Stimulated activated CD8-positive, alpha-beta memory T cell treated with anti-CD3 and anti-CD28 coated beads, Interleukin-4, amount 100 ng/mL, for 4 hours (primary cell): ENCODE results near the gene TIMMDC1.
"Not testable (repeated sequence)": the region's sequence is repeated elsewhere in the genome, so short reads cannot be mapped to it uniquely, and the experiment has no call there.

Source experiments
- DNase-seq, 2 donors: peaks; one replicate each; pipeline ENCODE4 v3.0.0-alpha.2; 2020; ENCODE audit warnings: low read depth in 2 of 2, low spot score in 1 of 2

TIMMDC1 gene

GRCh38 chr3:119508172-119508845, 10.0 kb downstream of the TIMMDC1 start:
- no peak for DNase-seq

GRCh38 chr3:119510690-119511089, 12.3 kb downstream of the TIMMDC1 start:
- no peak for DNase-seq

DNA sequence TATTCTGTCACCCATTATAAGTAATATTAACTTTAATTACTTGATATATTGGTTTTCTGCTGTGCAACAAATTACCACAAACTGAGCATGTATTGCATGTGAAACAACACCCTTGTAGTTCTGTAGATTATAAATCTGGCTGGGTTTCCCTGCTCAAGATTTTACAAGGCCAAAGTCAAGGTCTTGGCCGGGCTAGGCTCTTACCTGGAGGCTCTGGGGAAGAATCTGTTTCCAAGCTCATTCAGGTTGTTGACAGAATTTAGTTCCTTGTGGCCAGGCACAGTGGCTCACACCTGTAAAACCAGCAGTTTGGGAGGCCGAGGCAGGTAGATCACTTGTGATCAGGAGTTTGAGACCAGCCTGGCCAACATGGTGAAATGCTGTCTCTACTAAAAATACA, 16.3 kb downstream of the TIMMDC1 start:
- DNase-seq = no peak

DNA sequence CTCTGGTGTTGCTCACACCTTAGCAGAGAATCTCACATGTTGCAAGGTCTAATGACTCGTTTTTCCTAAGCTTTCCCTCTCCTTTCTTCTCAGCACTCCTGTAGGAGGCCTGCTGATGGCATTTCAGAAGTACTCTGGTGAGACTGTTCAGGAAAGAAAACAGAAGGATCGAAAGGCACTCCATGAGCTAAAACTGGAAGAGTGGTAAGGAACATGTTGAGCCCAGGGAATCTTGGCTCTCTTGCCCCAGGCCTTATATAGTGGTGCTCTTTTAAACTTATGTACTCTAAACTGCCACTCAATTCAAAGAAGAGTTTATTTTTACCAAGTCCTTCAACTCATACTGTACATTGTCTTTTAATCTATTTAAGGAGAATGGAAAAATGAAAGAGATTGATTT, 18.8 kb downstream of the TIMMDC1 start:
- DNase-seq = no peak

DNA sequence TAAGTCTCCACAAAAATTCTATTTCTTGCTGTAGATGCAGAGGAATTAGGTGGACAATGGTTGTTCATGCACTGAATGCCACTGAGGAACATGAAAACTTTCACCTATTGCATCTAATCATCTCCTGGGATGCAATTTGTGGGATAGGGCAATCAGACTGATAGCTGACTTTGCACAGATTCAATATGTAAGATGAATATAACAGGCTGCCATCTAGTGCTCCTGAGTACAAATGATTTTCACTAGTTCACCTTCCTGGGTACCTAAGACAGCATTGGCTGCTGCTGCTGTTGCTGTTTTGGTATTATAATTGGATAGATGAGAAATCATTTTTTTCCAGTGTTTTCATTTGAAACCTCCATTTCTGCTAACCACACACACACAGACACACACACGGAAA, 19.7 kb downstream of the TIMMDC1 start:
- DNase-seq = no peak

GRCh38 chr3:119524931-119525662, 26.8 kb downstream of the TIMMDC1 start:
- DNase-seq = no peak

- DNase-seq = no peak
These were observed 29.4 kb downstream of the TIMMDC1 start for GRCh38 chr3:119527714-119528113.

DNA sequence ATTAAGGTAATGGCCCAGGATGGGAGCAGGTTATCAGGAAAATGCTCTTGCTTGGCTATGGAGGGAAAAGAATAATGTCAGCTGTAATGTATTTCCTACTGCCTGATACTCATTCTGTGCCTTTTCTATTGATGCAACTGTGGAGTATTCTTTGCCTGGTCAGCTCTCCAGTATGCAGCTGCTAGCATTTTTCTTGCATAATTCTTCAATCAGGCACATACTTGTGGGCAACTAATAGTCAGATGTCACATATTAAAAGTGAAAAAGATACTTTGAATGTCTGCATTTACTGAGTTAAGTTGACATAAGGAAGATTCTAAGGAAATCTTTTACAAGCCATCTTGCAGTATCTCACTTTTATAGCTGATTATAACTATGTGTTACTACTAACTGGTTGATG, 31.5 kb downstream of the TIMMDC1 start:
- no peak for DNase-seq

- DNase-seq = no peak
These were observed 32.1 kb downstream of the TIMMDC1 start for GRCh38 chr3:119530456-119530855.

DNA sequence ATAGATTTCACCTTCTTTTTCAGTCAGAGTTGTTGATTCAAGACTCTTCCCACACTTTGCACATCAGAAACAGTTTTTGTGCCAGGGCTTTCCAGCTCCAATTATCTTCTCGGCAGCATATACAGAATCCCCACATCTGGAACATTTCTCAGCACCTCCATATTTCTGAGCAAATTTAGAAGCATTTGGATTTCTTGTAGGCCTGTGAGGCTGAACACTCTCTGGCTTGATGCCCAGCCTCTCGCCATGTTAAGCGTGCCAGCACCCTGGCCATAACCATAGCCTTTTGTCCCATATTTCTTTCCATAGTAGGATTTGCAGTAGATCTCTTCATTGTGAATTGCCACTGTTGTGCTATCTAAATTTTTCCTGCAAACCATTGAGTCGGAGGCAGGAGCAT, 32.8 kb downstream of the TIMMDC1 start:
- no peak for DNase-seq

DNA sequence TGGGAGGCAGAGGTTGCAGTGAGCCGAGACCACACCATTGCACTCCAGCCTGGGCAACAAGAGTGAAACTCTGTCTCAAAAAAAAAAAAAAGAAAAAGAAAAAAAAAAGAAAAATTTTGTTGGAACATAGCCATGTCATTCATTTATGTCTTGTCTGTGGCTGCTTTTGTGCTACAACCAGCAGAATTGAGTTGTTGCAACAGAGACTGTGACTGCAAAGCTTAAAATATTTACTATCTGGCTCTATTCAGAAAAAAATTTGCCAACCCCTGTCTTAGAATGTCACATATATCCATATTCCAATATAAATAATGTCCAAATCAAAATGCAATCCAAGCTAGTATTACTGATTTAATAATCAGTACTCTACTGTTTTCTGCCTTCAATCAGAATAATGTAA, 35.9 kb downstream of the TIMMDC1 start:
- DNase-seq = no peak

GRCh38 chr3:119536757-119537156, 38.4 kb downstream of the TIMMDC1 start:
- no peak for DNase-seq

DNA sequence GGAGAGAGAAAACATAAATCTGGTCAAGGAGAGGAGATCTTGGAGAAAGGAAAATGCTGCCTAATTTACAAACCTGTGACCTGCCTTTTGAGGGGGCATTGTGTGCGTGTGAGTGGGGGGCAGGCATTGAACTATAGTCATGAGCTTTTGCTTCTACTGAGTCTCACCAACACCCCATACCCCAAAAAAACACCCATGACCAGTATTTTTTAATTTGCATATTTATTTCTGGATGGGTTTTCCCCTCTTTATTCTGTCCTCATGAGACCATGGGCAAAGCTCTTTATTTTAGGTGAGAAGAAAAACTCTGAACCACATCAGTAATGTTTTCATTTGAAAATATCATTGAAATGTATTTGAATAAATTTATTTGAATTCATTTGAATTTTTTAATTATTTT, 40.4 kb downstream of the TIMMDC1 start:
- DNase-seq = no peak

DNA sequence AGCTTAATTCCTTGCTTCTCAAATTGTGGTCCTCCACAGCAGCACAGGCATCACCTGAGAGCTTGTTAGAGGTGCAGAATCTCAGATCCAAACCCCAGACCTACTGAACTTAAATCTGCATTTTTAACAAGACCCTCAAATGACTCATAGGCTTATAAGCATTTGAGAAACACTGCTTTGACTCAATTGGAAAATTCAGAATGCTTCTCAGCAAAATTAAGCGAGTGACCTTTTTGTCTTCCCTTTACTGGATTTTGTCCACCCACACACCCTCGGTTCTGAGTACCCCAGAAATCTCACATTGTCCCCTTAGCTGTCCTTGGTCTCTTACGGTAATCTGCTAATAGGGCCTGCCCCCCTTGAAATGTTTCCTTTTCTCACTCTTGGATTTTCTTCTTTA, 43.2 kb downstream of the TIMMDC1 start:
- DNase-seq = no peak

DNA sequence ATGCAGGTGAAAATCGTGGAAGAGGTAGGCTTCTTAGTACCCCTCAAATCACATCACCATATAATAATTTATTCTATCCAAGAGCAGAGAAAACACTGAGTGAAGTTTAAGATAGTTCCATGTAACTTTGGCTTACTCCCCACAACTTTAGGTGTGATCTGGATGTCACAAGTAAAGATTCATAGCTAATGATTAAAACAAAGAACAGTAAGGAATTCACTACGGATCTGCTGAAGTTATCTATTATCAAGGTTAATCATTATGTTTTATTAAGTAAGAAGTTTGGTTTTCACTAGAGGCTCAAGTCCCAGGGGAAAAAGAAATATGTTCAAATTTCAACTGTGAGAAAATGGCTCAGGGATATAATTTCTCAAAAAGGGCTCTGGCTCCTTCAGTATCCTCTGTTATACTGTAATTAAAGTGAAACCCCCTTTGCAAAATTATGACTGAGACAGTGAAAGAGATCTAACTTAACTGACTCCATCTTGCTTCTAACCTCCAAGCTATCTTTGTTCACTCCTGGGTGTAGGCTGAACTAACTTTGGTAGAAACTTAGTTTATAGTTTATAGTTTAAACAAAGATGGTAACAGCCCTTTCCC, 43.9 kb downstream of the TIMMDC1 start:
- no peak for DNase-seq

DNA sequence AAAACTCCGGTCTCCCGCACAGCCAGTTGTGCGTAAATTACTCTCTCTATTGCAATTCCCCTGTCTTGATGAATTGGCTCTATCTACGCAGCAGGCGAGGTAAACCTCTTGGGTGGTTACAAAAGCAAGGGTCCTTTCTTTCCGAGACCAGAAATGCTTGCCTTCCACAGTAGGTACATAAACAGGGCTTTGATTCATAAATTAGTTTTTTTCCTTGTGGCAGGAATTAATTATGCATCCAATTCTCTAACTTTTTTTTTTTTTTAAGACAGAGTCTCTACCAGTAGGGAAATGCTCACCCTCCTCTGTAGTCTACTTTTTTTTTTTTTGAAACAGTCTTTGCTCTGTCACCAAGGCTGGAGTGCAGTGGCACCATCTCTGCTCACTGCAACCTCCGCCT, 44.8 kb downstream of the TIMMDC1 start:
- no peak for DNase-seq

DNA sequence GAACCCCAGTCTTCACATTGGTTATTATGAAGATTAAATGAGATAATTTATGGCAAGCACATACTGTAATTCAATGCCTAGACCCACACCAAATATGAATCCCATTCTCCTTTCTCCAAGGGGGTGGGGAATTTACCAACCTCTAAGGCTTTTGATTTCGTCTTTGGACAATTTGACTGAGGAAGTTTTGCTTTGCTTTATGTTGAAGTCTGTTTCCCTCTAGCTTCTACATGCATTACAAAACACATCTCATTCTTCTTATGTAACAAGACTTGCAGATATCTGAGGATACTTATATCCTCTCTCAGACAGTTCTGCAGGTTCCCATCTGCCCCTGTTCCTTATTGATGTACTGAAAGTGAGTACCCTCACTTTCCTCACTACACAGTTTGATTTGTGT, 48.9 kb downstream of the TIMMDC1 start:
- no peak for DNase-seq

GRCh38 chr3:119548341-119548740, 50.0 kb downstream of the TIMMDC1 start:
- no peak for DNase-seq

DNA sequence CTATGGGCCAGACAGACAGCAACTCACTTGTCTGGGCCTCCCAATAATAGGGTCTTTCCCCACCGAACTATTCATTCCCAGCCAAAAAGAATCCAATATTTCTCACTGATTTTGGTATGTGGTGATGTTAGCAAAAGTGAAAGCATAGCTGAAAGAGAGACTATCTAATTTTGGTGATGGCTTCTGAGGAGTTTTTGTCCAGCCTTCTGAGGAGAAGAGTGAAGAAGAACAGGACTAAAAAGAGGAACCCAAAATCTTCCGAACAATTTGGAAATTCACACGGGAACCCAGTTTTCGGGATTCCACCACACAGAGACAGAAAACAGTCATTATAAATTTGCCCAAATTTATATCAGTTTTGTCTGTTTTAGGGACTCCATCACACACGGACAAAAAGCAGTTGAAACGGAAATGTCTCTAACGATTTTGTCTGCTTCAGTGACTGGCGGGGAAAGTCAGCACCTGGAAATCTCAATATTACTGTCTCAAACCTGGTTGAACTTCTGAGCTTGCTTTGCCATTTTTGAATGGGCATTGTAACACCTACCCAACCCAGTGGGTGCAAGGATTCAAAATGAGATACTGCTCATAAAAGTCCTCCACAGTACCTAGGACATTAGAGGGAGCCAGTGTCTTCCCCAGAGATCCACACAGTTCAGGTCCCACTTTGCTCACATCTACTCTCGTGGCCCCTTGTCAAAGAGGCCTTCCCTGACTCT, 52.0 kb downstream of the TIMMDC1 start:
- DNase-seq = no peak

- DNase-seq = no peak
These were observed 53.3 kb downstream of the TIMMDC1 start for GRCh38 chr3:119551598-119551997.

- DNase-seq = not testable (repeated sequence)
These were observed 54.6 kb downstream of the TIMMDC1 start for GRCh38 chr3:119552928-119553327.
